Limb (tissue), 2 donors: ENCODE data around the gene SCRN2.

Experiments
- DNase-seq, 2 donors: peaks; one replicate each; pipeline ENCODE4 v3.0.0-alpha.2; 2016; ENCODE audit errors: extremely low spot score in 2 of 2

SCRN2 gene

DNA sequence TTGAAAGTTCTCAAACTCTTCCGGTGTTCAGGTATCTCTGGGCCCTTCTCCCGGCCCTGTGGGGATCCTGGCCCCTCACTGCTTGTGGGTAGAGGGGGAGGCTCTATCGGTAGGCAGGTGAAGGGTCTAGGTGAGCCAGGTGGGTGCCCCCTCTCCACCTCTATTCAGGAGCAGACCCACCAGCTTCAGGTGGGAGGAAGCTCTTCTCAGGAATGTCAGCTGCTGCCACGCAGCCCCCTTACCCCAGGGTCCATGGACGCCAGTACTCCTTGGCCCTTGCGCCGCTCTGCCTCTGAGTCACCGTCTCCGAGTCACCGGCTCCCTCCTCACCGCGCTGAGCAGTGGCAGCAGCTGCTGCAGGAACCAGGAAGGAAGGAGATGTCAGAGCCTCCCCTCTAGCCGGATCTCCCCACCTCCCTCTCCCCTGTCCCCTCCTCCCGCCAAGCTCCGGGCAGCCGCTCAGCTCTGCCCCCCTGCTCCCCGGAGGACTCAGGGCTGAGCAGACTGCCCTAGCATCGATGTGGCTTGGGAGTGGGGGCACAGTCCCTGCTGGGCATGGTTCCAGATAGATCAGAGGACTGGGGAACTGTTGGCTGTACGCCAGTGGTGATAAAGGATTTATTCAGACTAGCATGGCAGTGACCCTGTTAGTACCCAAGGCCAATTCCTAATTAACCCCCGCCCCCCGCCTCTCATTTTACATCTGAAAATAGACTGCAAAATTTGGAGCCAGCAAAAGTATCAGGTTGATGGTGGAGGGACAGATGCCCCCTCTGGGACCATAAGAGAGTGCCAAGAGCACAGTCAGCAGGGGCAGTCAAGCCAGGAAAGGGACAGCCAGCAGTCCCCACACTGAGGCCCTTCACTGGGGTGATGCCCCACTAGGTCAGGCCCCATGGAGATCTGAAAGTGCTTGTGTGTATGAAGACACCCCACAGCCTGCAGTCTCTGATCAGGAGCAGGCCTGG, 19.4 kb downstream of the SCRN2 start, which contains the start of gene OSBPL7:
TSS of gene OSBPL7 (minus strand) at position 371 of the 968 bp plus-strand sequence. CDS start 1,516 bp downstream, outside the sequence.
- peak; percentile 85 to 88 for DNase-seq

DNA sequence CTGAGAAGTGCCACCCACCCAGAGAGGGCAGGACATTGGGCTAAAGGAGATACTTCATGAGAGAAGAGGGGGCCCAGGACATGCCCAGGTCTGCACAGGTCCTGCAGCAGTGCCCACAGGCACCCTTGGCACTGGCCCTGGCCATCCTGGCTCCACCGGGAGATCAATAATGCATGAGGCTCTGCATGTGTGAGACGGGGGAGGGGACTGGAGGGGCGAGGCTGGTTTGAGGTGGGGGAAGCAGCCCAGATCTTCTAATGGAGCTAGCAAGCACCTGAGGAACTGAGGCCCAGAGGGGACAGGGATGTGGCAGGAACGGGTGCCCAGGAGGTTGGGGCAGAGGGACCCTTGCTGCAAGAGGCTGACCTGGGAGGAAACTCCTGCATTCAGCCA, 20.0 kb downstream of the SCRN2 start:
- no peak for DNase-seq

DNA sequence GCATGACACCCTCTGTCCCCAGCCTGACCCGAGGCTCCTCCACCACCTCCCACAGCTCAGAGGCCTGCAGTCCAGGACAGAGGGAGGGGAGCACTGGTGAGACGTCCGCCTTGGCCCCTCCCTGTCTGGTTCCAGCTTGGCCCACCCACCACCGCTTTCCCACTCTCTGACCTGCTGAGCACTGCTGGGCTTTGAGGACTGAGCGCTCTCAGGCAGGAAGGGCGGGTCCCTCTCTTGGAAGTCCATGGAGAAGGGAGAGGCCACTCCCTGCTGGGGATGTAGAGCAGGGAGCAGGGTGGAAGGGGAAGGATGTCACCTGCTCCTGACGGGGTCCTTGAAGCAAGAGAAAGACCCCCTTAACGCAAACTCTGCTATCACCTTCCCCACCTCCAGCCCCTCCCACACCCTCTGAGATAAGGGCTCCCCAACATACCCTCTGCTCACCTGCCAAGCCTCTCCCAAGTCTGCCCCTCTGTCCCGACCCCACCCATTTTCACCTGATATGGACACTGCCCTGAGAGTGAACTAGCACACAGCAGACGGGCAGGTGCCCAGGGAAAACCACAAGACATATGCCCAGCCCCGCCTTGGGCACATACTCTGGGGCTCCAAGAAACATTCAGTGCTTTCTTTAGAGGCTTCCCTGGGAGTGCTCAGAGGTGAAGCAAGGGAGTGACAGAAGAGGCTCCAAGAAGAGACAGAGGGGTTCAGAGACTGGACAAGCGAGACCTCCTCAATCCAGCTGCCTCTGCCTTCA, 20.9 kb downstream of the SCRN2 start:
- DNase-seq: no peak

DNA sequence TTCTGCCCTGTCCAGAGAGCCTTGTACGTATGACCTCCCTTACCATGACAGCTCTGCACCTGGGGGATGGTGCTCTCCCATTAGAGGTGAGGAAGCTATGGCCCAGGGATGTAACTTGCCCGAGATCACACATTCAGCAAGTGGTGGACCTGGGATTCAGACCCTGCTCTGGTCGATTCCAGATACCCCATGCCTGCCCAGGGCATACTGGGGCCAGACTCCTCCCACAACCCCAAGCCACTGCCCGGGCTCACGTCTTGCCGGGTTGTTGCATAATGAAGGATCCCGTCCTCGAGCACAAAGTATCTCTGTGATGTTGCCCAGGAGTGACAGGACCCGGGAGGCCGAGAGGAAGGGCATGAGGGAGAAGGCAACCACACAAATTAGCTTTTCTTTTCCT, 21.6 kb downstream of the SCRN2 start:
- DNase-seq: no peak

DNA sequence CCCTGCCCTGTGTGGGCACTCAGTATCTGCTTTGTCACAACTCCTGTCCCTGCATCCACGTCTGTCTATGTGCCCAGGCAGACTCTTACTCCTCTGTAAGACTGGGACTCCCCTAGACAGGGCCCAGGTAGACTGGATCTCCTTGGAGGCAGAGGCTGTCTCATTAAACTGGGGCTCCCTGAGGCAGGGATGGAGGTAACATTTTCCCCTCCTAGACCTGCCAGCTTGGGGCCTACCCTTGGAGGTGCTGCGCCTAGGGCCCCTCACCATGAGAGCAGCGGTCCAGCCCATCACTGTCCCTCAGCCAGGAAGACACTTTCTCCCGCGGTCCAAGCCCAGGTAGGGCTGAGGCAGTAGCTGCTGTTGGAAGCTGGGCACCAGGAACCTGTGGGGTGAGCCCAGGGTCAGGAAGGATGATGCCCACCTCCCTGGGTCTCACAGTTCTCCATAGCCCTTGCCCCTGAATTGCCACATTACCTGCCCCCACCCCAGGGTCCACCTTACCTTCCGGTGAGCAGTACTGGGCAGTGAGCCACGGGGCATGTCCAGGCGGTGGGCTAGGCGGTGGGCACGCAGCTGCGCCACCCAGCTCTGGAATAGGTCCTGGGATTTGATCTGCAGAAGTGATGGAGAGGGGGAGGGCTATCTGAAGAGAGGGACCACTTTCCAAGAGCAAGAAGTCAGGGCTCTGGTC, 22.9 kb downstream of the SCRN2 start:
- no peak for DNase-seq

- peak in 1 of 2 donors; percentile 9 for DNase-seq
Measured at GRCh38 chr17:47816947-47817346, 24.1 kb downstream of the SCRN2 start.

GRCh38 chr17:47816111-47816735, 24.9 kb downstream of the SCRN2 start:
- peak in 1 of 2 donors; percentile 19 for DNase-seq

DNA sequence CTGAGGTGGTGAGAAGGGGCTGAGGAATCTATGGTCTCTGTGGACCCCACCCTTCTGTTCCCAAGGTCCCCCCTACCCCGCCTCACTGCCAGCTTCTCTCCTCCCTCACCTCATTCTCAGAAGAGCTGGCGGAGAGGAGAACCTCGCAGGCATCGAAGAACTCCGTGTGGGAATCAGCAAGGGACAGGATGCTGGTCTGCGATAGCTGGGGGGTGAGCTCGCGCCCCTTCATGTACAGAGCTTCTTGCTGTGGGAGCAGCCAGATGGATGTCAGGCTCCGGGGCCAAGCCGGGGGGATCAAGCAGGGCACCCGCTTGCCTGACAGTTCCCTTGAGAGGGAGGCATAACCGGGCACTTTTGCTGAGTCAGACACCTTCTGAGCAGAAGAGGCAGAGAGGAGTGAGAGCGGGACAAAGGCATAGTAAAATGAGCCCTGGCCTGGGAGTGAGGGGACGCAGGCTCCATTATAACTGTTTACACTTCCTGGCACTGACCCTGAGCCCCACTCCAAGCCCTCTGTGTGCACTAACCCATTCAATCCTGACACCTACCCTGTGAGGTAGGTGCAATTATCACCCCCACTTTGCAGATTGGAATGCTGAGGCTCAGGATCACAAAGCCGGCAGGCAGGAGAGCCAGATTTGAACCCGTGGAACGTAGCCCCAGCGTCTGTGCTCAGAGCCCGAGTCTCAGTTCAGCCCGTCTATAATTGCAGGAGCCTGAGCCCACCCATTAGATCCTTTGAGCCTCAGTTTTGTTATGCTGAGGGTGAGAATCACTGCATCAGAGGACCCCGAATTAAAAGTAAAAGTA, 25.8 kb downstream of the SCRN2 start:
- DNase-seq: peak in 1 of 2 donors; percentile 14

DNA sequence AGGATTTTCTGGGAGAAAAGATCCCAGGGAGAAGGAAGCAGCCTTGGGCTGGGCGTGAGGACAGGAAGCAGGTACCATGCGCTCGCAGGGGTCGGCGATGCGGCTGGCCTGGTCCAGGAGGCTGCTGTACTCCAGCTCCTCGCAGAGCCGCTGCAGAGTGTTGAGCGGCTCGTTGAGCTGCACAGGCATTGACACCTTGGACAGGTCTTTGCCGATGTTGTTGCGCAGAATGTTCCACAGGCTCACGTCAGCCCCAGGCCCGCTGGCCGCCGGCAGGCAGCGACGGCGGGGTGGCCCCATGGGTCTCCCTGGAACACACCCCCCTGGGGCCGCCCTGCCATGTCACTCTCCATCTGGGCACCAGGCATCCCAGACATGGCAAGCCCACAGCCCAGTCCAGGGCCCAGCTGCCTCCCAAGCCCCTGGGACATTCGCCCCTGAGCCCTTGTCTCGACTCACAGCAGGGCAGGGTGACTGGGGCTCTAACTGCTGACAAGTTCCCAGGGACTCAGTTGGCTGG, 27.5 kb downstream of the SCRN2 start:
- peak in 1 of 2 donors; percentile 22 for DNase-seq

DNA sequence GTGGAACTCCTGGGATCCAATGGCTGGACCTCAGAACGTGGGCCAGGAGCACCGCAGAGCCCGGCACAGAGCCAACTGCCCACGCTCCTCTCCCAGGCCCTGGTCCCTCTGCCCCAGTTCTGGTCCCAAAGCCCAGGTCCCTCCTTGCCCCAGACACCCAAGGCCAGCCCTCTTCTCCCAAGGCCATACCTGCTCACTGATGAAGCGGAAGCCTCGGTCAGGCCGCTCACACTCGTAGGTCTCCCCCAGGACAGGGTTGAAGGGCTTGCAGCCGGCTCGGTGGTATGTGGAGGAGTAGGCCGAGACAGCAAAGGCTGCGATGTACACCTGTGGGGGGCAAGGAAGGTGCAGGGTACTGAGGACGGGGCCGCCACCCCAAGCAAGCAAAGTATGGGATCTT, 28.0 kb downstream of the SCRN2 start:
- DNase-seq: no peak

GRCh38 chr17:47812146-47812920, 28.7 kb downstream of the SCRN2 start:
- DNase-seq: no peak

DNA sequence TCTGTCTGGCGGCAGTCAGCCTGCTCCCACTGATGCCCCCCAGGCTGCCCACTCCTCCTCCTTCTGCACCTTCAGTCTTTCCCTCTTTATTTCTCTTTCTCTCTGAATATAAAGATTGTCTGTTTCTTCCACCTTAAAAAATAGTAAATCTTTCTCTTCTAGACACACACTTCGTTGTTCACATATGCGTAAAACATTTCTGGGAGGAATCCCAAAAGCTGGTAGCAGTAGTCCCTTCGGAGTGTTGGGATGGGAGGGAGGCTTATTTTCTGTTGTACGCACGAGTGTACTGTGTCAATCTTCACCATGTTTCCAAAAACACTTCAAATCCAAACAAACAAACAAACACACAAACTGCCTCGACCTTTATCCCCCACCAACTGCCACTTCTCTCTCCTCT, 29.4 kb downstream of the SCRN2 start:
- no peak for DNase-seq

GRCh38 chr17:47810901-47811635, 30.0 kb downstream of the SCRN2 start:
- DNase-seq: no peak

GRCh38 chr17:47810200-47810821, 30.8 kb downstream of the SCRN2 start:
- DNase-seq: no peak

- no peak for DNase-seq
Measured at GRCh38 chr17:47808830-47809480, 32.1 kb downstream of the SCRN2 start.

DNA sequence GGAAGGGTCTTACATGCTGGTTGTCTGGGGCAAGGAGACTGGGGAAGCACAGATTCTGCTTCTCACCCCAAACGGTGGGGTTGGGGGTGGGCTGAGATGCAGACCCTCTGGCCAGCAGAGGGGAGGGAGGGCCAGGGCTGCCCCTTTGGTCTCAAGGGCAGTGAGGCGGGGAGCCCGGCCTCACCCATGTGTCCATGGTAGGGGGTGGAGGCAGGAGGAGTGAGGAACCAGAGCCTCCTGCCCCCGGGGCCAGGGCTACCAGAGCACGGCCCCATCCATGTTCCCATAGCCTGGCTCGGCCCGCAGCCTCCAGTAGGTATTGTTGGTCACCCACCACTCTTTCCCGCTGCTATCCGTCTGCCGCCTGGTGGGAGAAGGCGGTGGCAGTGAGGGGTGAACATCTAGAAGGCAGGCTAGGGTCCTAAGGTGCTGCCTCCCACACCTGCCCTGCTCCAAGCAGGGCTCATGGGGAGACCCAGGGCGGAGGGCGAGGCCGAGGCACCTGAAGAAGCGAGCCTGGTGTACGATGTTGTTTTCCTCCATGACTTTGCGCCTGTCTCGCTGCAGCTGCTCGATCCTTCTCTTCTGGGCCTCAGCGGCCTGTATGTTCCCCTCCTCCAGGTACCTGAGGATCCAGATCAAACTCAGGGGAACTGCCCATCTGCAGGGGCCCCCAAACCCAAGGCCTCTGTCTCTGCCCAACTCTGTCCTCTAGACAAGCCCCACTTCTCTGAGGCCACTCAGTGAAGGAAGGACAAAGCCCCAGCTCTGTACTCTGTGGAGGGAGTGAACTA, 32.8 kb downstream of the SCRN2 start:
- peak in 1 of 2 donors; percentile 18 for DNase-seq

GRCh38 chr17:47807421-47807820, 33.7 kb downstream of the SCRN2 start:
- no peak for DNase-seq
